GM18909 (cell line): Measurements from ENCODE around the gene HP1BP3.

Source experiments
- ATAC-seq: cut with Tn5 transposase; IDR thresholded peaks from one replicate; pipeline ENCODE4 v1.9.1; 2021; ENCODE audit warnings: mild to moderate bottlenecking; ENCODE audit not compliant: unreplicated experiment, poor library complexity

HP1BP3 gene

DNA sequence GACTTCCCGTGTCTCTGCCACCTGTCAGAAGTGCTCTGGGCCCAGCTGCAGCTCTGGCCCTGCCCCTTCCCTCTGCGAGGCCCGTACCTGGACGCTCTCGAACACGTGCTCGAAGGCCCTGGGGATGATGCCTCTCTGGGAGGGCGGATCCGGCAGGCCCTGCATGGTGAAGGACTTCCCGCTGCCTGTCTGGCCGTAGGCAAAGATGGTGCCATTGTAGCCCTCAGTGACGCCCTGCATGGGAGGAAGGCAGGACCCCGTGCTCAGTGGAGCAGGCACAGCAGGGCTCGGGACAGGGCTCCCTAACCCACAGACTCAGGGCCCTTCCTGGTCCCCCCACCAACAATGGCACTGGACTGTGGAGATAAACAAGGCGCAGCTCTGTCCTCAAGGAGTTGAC lies 71.7 kb downstream of the HP1BP3 start:
- no peak for ATAC-seq

DNA sequence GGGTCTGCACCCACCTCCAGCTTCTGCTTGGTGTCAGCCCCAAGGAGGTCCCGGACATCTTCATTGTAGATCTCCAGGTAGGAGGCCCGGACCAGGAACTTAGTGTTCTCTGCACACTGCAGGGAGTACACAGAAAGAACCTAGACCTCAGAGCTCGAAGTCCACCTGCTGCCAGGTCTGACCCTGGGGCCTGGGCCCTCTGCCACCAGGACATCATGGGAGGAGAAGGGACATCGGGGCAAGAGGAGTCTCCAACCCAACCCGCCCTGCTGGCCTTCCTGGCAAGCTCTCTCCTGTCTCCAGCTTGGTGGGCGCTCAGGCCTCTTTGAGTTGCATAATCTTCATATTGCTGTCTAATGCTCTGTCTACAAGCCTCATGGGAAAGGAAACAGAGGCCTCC lies 73.7 kb downstream of the HP1BP3 start:
- no peak for ATAC-seq

DNA sequence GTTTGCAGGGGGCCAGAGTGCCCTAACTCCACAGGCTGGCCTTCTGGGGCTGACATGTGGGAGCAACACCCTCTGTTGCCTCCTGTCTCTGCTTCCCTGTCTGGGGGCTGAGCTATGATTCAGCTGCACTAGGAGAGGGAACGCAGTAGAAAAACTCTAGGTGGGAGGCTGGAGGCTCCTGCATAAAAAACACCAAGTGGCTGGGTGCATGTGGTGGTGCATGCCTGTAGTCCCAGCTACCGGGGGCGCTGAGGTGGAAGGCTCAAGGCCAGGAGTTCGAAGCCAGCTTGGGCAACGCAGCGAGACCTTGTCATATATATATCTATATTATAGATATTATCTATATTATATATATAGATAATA lies 74.9 kb downstream of the HP1BP3 start:
- no peak for ATAC-seq

DNA sequence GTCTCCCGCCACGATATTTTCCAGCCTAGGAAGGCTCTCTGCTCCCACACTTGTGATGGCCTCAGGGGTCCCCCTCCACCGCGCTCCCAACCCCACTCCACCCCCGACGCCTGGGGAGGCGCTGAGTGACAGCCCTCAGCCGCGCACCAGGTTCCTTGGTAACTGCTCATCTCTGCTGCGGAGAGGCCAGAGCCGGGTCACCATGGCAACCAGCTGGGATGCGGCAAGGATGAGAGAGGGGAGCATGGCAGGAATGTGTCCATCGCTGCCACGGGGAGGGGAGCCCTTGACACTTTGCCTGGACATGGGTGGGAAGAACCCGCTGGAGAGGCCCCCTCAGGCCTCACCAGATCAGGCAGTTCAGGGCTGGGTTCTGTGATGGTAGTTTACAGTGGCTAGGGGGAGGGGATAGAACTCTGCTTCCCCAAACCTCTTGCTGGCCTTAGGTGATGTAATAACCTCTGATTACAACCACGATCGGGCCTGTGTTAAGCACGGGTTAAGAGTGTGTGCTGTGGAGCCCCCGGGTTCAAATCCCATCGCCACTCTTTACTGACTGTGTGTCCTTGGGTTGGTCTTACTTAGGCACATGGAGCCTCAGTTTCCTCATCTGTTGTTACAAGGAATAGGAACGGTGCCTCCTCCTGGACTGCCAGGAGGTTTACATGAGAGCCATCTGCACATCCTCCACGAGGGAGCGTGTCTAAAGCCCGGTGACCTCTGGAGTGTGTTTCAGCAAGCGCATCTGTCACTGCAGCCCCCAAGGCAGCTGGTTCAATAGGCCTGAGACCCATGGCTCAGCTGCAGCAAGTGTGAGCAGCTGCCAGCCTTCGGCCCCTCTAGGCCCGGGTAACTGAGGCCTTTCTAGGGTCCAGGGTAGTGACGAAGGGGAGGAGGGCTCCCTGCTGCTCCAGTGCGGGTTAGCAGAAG lies 75.6 kb downstream of the HP1BP3 start:
- no peak for ATAC-seq

DNA sequence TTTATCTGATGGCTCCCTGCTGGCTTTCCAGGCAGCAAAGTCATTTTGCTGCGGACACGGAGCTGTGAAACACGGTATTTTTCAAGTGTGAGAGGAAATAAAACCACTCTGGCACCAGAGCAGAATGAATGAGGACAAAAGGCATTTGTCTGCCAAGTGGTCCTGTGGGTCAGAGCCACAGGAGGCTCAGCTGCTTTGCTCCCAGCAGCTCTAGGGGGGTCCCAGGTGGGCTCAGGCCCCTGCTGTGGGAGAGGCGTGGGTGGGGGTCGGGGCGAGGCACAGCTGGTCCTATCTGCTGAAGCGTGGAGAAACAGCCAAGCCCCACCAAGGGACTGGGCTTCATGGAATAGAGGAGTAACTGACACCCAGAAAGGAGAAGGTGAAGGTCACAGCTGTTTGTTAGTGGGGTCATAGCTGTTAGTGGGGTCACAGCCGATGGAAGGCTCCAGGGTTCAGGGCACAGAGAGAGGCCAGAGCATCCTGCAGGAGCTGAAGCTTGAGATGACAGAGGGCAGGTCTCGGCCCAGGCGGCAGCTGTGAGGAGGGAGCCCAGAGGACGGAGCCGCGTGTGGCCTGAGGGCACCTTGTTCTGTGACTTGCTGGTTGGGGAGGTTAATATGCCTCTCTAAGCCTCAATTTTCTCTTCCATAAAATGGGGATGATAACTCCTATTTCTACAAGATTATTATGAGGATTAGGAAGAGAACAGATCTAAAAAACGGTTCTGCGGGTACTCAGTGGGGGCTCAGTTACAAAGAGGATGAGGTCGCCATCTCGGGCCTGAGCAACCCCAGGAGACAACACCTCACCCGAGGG lies 76.4 kb downstream of the HP1BP3 start:
- no peak for ATAC-seq

DNA sequence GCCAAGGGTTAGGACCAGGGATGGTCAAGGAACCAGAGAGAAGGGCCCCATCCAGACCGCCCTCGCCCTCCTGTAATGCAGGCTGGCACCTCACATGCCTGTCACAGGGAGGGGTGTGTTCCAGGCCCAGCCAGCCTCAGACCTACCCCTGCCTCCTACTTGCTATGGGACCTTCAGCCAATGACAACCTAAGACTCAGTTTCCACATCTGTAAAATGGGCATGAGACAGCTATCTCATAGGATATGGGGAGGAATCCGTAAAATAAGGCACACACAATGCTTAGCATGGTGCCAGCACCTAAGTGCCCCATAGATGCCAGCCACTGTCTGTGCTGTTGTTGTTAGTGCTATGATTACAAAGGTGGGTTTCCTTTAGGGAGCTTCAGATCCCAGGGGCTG lies 77.2 kb downstream of the HP1BP3 start:
- ATAC-seq = no peak

DNA sequence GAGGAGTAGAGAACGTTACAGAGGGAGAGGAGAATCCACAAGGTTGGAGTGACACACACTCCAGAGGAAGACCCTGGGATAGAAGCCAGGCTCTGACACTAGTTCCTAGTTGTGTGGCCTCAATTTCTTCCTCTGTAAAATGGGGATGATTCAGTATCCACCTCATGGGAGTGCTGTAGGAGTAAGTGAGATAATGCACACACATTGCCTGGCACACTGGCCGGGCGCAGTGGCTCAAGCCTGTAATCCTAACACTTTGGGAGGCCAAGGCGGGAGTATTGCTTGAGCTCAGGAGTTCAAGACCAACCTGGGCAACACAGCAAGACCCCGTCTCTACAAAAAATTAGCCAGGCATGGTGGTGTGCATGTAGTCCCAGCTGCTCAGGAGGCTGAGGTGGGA lies 78.2 kb downstream of the HP1BP3 start:
- ATAC-seq = no peak

DNA sequence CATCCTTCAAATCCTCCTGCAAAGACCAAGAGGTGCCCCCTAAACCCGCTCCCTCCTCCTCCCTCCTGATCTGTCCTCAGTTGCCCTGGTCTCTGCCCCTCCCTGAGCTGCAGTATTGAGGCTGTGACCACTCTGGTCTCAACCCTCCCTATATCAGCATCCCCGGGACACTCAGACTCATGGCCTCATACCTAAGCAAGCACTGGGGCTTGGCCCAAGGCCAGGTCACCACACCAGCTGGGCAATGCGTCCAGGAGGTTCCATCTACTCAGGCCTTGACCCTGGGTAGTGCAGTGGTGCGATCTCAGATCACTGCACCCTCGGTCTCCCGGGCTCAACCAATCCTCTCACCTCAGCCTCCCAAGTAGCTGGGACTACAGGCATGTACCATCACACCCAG lies 79.0 kb downstream of the HP1BP3 start:
- ATAC-seq = no peak

DNA sequence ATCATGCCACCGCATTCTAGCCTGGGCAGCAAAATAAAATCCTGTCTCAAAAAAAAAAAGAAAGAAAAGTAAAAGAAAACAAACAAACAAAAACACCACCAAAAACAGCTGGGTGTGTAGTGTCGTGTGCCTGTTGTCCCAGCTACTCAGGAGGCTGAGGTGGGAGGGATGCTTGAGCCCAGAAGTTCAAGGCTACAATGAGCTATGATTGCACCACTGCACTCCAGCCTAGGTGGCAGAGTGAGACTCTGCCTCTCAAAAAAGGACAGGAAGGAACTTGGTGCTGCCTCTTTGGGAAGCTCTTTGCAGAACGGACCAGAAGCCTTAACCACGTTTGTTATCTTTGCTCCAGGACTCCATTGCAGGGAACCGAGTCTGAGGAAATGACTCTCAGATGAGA lies 80.3 kb downstream of the HP1BP3 start:
- no peak for ATAC-seq

DNA sequence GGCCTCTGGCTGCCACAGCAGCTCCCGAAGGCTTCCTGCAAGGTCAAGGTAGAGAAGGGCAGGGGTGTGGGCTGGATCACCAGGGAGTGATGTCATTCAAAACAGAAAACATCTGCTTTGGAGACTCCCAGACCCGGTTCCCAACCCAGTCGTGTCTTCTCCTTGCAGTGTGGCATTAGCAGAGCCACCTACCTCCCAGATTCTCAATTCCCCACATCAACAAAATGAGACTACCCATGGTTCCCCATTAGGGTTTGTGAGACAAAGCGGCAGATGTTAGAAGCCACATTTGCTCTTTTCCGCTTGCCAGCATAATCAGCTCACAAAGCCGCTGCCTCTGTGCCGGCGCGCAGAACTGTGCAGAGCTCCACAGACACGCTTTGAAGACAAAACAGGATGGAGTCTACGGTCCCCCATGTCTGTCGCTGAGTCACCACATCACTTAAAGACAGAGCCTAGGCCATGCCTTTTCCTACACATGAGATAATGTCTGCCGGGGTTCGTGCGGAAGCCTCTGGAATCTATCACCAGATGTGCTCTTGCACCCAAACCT lies 81.8 kb downstream of the HP1BP3 start:
- no peak for ATAC-seq

DNA sequence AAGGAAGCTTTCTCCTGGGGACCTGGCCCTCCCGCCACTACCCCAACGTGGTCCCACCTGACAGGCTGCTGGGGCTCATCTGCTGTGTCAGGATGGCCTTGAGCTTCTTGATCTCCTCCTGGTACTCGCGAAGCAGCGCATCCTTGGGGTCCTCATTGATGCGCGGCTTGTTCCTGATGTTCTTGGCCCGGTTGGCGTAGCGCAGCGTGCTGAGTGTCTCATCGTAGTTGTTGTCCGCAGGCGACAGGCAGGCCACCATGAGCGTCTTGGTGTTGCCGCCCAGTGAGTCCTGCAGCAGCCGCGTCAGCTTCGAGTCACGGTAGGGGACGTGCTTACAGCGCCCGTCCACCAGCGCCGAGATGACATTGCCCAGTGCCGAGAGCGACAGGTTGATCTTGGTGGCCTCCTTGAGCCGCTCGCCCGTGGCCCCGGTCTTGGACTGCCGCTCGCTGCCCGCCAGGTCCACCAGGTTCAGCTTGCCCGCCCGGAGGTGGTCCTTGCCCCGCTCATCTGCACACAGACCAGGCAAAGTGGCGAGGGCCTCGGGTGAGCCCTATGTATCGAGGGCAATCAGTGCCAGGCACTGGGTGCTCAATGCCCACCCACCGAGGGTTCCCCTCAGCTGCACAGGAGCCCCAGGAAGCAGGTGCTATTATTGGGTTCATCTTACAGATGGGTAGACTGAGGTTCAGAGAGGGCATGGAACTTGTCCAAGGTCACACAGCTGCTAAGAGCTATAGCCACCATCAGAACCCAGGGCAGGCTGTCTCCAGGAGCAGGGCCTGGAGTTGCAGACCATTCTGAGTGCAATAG lies 82.5 kb downstream of the HP1BP3 start:
- ATAC-seq = no peak

DNA sequence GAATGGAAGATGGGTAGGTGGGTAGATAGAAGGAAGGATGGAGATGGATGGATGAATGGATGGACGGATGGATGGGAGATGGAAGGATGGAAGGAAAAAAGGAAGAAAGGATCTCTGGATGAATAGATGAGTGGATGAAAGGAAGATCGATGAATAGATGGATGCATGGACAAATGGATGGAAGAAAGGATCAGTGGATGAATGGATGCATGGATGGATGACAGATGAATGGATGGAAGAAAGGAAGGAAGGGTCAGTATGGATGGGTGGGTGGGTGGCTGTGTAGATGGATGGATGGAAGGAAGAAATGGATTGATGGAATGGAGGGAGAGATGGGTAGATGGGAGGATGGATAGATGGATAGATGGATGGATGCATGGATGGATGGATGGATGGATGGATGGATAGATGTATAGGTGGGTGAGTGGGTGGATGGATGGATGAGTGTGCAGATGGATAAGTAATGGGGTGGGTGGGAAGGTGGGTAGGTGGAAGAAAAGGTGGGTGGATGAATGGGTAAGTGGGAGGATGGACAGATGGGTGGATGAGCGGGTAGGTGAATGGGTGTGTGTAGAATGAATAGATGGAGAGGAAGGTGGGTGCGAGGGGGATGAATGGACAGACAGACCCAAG lies 83.9 kb downstream of the HP1BP3 start:
- ATAC-seq = no peak

DNA sequence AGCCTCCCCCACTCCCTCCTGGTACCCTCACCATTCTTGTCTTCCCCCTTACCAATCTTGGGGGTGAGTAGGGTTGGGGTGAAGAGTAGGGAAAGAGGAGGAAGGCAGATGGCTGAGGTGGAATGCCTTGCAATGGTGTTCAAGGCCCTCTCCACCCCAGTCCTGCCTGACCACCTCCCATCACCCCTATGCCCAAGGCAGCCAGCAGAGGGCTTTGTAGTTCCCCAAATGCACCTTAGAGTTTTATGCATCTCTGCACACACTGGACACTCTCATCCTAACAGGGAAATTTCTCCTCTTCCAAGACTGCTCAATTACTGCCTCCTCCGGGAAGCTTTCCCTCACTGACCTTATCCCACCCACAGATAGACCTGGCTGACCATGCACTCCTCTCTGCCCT lies 84.7 kb downstream of the HP1BP3 start:
- no peak for ATAC-seq

DNA sequence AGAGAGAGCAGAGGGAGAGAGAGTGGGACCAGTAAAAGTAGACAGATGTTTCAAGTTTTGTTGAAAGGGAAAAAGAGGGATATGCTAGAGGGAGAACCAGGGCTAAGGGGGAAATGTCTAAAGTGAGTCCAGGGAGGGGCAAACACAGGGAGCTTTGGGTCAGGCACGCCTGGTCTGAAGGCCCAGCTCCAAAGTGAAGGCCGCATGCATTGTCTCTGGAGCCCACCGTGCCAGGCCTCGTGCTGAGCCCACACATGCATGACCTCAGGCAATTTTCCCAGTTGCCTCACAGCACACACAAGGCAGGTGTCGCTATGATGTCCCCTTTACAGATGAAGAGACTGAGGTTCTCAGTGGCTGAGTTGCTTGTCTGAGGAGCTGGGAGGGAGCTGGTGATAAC lies 85.3 kb downstream of the HP1BP3 start:
- ATAC-seq = no peak

DNA sequence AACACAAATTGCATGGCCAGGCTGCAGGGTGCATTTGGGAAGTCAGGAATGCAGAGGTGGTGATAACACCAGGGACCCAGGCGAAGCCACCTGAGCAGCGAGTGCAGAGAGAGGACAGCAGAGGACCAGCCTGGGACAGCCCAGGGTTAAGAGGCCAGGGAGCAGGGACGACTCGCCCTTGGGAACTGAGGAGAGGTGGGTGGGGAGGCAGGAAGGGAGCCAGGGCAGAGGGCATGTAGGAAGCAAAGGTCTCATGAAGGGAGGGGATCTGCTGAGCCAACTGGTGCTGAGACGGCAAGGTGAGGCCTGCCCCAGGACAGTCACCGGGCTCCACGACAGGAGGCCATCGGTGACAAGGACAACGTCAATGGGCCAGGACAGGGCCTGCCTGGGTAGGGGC lies 85.7 kb downstream of the HP1BP3 start:
- no peak for ATAC-seq

DNA sequence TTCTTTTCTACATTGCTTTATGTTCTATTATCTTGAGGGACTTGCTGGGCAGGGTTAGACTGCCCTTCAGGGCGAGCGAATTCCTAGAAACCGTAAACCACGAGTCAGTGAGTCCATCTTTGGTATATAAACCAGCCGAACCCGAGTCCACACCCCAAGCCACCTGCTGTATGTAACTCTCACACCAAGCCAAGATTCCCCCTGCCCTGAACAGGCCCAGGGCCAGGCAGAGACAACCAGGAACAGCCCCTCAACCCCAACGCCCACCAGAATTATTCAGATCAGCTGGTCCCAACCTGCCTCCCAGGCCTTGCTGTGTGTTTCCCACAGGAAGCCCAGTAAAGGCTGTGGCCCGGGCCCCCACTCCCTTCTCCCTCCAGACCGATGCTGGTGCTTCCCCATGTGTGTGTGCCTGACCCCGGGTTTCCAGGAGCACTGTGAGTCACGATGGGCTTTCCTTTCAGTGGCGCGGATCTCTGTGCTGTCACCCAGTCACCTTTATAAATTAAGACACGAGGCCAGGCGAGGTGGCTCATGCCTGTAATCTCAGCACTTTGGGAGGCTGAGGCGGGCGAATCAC lies 86.4 kb downstream of the HP1BP3 start:
- ATAC-seq = no peak

DNA sequence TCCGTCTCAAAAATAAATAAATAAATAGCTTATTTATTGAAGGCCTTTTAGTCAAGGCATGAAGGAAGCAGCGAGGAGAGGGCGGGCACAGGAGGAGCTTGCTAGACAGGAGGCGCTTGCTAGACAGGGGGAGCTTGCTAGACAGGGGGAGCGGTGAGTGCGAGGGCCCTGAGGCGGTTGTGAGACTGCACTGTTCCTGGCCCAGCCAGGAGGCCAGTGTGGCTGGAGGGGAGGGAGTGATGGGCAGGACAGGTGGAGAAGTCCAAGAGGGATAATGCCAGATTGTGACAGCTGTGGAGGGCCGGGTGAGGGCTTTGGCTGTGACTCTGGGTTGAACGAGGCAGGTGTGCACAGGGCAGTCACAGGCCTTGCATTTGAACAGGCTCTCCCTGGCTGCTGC lies 87.5 kb downstream of the HP1BP3 start:
- ATAC-seq = no peak

DNA sequence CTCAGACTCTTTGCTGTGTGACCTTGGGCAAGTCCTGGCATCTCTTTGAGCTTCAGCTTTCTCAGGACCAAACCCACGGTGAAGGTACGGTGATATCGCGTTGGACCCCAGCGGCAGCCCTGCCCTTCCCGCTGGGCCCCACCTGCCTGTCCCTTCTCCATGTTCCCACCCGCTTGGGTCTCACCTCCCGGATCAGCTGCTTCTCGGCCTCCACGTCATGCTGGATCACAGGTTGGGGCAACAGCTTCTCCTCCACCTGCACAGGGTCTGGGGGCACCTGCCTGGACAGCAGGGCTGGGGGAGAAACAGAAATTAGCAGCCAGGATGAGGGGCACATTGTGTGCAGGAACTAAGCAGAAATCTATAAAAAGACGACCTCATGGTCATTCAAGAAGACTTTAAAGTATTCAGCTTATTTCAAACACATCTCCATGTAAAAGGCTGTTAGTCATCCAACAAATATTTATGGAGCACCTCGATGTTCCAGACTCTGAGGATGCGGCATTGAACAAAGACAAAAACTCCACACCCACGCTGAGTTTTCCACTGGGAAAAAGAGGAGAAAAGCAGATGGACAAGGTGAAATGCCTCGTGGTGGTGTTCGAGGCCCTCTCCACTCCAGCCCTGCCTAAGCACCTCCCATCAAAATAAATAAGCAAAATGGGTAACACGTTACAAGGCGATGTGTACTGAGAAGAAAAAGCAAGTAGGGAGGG lies 88.8 kb downstream of the HP1BP3 start:
- ATAC-seq = no peak

DNA sequence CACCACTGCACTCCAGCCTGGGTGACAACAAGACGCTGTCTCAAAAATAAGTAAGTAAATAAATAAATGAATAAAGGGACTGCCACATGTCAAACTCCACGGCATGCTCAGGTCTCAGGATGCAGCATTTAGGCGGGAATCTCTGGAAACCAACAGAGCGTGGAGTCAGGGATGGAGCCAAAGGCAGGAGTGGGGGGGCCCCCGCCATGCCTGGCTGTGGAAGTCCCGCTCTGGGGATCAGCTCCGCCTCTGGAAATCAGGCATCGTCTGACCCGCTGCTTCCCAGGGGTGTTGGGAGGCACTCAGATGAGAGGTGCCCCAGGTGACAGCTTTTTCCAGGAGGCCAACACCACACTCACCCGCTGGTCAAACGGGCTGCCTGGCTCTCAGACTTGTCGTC lies 89.5 kb downstream of the HP1BP3 start:
- ATAC-seq = no peak
